ENCODE measurements around the gene DISP2.

DNA sequence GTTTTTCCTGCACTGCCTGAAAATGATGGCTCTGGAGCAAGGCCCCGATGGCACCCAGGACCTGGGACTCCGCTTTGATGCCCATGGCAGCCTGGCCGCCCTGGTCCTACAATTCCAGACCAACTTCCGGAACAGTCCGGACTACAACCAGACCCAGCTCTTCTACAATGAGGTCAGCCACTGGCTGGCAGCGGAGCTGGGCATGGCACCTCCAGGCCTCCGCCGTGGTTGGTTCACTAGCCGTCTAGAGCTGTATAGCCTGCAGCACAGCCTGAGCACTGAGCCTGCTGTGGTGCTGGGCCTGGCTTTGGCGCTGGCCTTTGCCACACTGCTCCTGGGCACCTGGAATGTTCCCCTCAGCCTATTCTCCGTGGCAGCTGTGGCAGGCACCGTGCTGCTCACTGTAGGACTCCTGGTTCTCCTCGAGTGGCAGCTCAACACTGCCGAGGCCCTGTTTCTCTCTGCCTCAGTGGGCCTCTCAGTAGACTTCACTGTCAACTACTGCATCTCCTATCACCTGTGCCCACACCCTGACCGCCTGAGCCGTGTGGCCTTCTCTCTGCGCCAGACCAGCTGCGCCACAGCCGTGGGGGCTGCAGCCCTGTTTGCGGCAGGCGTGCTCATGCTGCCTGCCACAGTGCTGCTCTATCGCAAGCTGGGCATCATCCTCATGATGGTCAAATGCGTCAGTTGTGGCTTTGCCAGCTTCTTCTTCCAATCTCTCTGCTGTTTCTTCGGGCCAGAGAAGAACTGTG, 10.9 kb downstream of the DISP2 start:
- TF ChIP-seq, protein P1, sequence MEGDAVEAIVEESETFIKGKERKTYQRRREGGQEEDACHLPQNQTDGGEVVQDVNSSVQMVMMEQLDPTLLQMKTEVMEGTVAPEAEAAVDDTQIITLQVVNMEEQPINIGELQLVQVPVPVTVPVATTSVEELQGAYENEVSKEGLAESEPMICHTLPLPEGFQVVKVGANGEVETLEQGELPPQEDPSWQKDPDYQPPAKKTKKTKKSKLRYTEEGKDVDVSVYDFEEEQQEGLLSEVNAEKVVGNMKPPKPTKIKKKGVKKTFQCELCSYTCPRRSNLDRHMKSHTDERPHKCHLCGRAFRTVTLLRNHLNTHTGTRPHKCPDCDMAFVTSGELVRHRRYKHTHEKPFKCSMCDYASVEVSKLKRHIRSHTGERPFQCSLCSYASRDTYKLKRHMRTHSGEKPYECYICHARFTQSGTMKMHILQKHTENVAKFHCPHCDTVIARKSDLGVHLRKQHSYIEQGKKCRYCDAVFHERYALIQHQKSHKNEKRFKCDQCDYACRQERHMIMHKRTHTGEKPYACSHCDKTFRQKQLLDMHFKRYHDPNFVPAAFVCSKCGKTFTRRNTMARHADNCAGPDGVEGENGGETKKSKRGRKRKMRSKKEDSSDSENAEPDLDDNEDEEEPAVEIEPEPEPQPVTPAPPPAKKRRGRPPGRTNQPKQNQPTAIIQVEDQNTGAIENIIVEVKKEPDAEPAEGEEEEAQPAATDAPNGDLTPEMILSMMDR (conservative IDR thresholded peaks at IDR 0.05): no peak
- TF ChIP-seq ZFX (IDR thresholded peaks at IDR 0.05): no peak

Data from C4-2B (cell line).